GM18502 (cell line): ENCODE data around the gene RTEL1.
"Not testable (repeated sequence)": the region's sequence is repeated elsewhere in the genome, so short reads cannot be mapped to it uniquely, and the experiment has no call there.

Source experiments
- ATAC-seq: cut with Tn5 transposase; IDR thresholded peaks from one replicate; pipeline ENCODE4 v1.9.1; 2021; ENCODE audit warnings: mild to moderate bottlenecking; ENCODE audit not compliant: unreplicated experiment, poor library complexity

Gene RTEL1

DNA sequence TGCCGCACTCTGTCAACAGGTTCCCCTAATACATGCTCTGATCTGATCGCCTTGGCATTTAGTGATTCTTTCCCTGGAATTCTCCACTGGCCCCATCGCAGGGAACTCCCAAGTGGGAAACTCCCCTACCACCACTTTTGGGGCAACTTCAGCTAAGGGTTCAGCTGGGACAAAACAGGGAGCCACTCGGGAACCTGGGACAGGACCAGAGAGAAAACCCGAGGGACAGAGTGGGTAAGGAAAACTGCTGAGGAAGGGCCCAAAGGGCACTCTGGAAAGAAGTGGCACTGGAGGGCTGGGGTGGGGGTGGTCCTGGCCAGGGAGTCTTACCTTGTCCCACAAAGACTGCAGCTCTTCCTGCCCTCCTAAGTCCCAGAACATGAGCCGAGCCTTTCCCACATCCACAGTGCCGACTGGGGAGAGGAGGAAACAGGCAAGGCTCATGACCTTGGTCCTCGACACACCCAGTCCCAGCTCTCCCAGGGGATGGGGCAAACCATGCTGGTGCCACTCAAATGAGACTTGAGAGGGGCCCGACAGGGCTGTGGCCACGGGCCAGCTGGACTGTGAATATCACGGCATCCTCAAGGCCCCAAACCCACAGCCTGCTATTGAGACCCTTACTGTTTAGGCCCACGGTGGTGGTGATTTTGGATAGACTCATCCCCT, 48.0 kb downstream of the RTEL1 start:
- ATAC-seq: no peak

DNA sequence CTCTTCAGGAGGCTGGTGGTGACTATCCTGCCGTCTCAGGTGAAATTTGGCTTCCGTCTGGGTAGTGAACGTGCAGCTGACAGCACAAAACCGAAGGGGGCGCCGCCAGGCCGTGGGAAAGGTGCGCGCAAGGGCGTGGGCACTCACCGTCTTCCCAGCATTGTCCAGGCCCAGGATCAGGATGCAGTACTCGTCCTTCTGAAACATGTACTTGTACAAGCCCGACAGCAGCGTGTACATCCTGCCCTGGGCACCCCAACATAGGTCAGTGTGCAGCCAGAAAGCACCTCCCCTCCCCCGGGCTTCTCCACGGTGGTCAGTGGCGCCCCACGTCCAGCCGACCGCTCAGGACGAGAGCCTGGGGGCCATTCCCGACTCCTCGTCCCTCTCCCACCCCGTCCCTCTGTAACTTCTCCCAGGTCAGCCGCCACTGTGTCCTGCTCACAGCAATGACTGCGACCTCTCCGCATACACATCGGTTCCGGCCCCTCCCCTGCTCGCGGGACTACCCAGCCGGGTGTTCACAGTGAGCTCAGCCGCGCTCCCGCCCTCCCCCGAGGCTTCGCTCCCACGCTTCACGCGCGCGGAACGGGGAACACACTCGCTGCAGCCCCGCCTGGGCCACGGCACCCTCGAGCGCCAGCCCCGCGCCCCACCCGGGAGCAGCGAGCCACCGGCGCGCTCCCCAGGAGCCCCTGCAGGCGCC, 48.9 kb downstream of the RTEL1 start:
- peak; percentile 42 for ATAC-seq

GRCh38 chr20:63707558-63708300, 49.6 kb downstream of the RTEL1 start, which contains the start of the genes ARFRP1 and ZGPAT:
ARFRP1 (minus strand) TSS chr20:63707976; CDS start chr20:63707091, 885 bp downstream.
ZGPAT (plus strand) TSS chr20:63708039; CDS start chr20:63708581, 542 bp downstream.
- ATAC-seq: peak; percentile 66

GRCh38 chr20:63708301-63709148, 50.4 kb downstream of the RTEL1 start:
- peak; percentile 19 for ATAC-seq

- ATAC-seq: no peak
Measured at GRCh38 chr20:63709149-63709527, 51.0 kb downstream of the RTEL1 start.

- no peak for ATAC-seq
Measured at GRCh38 chr20:63711085-63711645, 53.1 kb downstream of the RTEL1 start.

DNA sequence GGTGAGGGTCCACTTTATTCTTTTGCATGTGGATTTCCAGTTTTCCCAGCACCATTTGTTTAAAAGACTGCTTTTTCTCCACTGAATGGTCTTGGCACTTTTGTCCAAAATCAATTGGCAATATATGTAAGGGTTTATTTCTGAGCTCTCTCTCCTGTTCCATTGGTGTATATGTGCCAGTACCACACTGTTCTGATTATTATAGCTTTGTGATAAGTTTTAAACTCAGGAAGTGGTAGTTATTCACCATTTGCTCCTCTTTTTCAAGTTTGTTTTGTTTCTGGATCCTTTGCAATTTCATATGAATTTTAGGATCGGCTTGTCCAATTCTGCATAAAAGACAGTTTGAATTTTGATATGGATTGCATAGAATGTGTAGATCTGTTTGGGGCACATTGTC, 54.1 kb downstream of the RTEL1 start:
- no peak for ATAC-seq

DNA sequence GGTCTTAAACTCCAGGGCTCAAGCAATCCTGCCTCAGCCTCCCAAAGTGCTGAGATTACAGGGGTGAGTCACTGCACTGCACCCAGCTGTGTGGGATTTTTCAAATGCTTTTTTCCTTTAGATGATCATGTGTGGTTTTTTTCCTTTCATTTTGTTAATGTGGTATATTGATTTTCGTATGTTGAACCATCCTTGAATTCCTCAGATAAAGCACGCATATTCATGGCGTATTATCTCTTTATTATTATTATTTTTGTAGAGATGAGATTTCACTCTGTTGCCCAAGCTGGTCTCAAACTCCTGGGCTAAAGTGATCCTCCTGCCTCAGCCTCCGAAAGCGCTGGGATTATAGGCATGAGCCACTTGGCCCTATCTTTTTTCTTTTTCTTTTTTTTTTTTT, 56.7 kb downstream of the RTEL1 start:
- ATAC-seq: no peak

DNA sequence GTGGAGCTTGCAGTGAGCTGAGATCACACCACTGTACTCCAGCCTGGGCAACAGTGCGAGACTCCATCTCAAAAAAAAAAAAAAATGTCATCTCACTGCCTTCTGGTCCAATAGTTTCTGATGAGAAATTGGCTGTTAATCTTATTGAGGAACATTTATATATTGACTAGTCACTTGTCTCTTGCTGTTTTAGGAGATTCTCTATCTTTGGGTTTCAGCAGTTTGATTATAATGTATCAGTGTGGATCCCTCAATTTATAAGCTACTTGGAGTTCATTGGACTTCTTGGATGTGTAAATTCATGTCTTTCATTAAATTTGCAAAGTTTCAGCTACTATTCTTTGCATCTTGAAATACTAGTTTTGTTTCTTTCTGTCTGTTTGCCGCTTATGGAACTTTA, 60.9 kb downstream of the RTEL1 start:
- ATAC-seq: no peak

- ATAC-seq: not testable (repeated sequence)
Measured at GRCh38 chr20:63722967-63723622, 65.0 kb downstream of the RTEL1 start.

DNA sequence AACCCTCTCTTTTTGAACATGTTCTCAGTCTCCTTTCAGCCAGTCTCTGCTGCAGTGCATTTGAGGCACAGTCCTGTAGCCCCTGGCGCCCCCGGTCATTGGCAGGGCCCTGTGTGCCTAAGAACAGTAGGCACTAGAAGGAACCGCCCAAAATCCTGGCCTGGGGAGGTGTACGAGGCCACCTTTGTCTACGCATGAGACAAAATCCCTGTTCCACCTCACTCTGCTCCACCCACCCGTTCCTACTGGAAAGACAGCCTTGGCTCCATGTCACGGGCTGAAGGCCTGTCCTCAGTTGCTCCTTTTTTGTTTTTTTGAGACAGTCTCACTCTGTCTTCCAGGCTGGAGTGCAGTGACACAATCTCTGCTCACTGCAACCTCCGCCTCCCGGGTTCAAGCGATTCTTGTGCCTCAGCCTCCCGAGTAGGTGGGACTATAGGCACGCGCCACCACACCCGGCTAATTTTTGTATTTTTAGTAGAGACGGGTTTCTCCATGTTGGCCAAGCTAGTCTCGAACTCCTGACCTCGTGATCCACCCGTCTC, 72.1 kb downstream of the RTEL1 start:
- not testable (repeated sequence) for ATAC-seq

DNA sequence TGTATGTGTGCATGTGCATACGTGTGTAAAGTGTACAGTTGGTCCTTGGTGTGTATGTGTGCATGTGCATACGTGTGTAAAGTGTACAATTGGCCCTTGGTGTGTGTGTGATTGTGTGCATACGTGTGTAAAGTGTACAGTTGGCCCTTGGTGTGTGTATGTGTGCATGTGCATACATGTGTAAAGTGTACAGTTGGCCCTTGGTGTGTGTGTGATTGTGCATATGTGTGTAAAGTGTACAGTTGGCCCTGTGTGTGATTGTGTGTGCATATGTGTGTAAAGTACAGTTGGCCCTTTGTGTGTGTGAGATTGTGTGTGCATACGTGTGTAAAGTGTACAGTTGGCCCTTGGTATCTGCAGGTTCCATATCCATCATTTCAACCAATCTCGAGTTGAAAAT, 73.3 kb downstream of the RTEL1 start:
- ATAC-seq: no peak

DNA sequence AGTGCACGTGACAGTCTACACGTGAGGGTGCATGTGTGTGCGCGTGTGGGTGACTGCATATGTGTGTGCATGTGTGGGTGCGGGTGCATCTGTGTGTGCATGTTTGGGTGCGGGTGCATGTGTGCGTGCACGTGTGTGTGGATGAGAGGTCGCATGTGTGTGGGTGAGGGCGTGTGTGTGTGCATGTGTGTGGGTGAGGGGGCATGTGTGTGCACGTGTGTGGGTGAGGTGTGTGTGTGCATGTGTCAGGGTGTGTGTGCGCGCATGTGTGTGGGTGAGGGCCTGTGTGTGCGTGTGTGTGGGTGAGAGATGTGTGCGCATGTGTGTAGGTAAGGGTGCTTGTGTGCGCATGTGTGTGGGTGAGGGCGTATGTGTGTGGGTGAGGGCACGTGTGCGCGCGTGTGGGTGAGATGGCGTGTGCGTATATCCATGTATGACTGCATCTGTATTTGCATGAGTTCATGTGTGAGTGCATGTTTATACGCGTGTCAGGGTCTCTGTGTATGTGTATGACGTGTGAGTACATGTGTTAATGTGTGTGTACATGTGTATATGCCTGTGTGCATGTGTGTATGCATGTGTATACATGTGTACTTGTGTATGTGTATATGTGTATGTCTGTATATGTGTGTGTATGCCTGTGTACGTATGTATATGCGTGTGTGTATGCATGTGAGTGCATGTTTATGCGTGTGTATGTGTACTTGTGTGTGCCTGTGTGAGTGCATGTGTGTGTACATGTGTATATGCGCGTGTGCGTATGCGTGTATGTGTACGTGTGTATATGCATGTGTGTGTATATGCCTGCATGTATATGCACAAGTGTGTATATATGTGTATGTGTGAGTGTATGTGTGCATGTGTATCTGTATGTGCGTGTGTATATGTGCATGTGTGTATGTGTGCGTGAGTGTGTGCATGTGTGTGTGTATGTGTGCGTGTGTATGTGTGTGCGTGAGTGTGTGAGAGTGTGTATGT, 74.3 kb downstream of the RTEL1 start:
- no peak for ATAC-seq

DNA sequence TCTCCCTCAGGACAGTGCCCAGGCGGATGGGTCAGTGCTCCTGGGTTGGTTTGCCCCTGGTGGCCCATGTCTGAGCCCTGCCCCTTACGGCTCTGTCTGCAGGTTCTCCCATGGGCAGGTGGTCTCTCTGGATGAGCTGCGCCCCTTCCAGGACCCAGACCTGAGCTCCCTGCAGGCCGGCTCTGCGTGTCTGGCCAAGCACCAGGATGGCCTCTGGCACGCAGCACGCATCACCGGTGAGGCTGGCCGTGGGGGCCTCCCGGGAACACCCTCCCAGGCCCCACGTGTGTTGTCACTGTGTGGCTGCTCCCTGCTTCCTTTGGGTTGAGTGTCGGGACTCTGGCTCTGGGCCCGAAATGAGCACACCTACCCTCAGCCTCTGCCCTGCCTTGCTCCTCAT, 75.0 kb downstream of the RTEL1 start:
- ATAC-seq: no peak

DNA sequence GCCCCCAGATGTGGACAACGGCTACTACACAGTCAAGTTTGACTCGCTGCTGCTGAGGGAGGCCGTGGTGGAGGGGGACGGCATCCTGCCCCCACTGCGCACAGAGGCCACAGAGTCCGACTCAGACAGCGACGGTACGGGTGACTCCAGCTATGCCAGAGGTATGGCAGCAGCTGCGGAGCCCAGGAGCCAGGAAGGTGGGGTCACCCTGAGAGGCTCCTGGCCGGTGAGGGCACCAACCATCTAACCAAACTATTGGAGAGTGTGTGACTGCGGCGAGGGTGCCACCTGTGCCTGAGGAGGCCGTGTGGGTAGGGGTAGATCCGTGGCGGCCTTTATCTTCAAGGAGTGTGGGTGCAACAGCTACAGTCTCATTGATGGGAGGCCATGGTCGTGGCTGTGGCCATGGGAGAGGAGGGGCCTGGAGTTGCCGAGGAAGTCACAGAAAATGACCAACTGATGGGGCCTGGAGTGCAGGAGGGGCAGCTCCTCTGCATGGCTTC, 75.5 kb downstream of the RTEL1 start:
- ATAC-seq: no peak

- ATAC-seq: no peak
Measured at GRCh38 chr20:63734111-63734945, 76.2 kb downstream of the RTEL1 start.
